AG09319 (cell line): ENCODE data around the gene MBOAT2.

Experiments
- DNase-seq: peaks from one replicate; pipeline ENCODE4 v3.0.0-alpha.2; 2010; ENCODE audit warnings: low read depth; ENCODE audit errors: extremely low read depth
- CTCF ChIP-seq: IDR thresholded peaks from 2 replicates; pipeline ENCODE4 v1.5.1; 2011; ENCODE audit warnings: low read depth, mild to moderate bottlenecking, inconsistent platforms, low read length, moderate library complexity

The MBOAT2 gene

GRCh38 chr2:9027884-9028283 is 24.4 kb upstream of the MBOAT2 start:
- no peak for TF ChIP-seq CTCF
- no peak for DNase-seq

- no peak for TF ChIP-seq CTCF
- no peak for DNase-seq
Measured at GRCh38 chr2:9025746-9026145, 22.3 kb upstream of the MBOAT2 start.

- no peak for TF ChIP-seq CTCF
- no peak for DNase-seq
Measured at GRCh38 chr2:9024575-9024974, 21.1 kb upstream of the MBOAT2 start.

GRCh38 chr2:9021563-9022211 is 18.2 kb upstream of the MBOAT2 start:
- TF ChIP-seq CTCF: no peak
- no peak for DNase-seq

GRCh38 chr2:9020267-9020666 is 16.8 kb upstream of the MBOAT2 start:
- DNase-seq: no peak
- no peak for TF ChIP-seq CTCF

- no peak for DNase-seq
- no peak for TF ChIP-seq CTCF
Measured at GRCh38 chr2:9018534-9018933, 15.1 kb upstream of the MBOAT2 start.

- no peak for DNase-seq
- no peak for TF ChIP-seq CTCF
Measured at GRCh38 chr2:9018109-9018508, 14.6 kb upstream of the MBOAT2 start.
